M059J (cell line): Measurements from ENCODE around the gene MSANTD3. TPM values are rescaled to one million over a fixed set of nuclear protein-coding genes. Genes with fewer than 3 reads are reported as not detected.

ENCODE experiments used
- total RNA-seq: library from RNA; depleted of rRNA; stranded (reverse); fragments of >200 nt; shearing (Covaris generic); gene quantifications from 2 replicates; pipeline ENCODE4 v1.2.3, GENCODE V29; 2014; rRNA removed

The MSANTD3 gene
- total RNA-seq, 1 experiment from 2014 or later, result 114 TPM

Other genes with a start within 250 kb of the MSANTD3 start
- 28.6 and 35.2 TPM in 2 replicates for gene TEX10, start 74.2 kb upstream of the MSANTD3 start, total RNA-seq
- 0.05 and 4.0 TPM in 2 replicates for gene TMEFF1, start 46.0 kb downstream of the MSANTD3 start, total RNA-seq
- gene CAVIN4, start 150.9 kb downstream of the MSANTD3 start, total RNA-seq, result 0.37 and 0.59 TPM in 2 replicates